ENCODE results near the gene PEX16. TPM values are rescaled to one million over a fixed set of nuclear protein-coding genes. Genes with fewer than 3 reads are reported as not detected.

The PEX16 gene
- total RNA-seq, 1 donor, result 24.6 TPM

GRCh38 chr11:45948356-45948755, 30.7 kb upstream of the PEX16 start:
- TF ChIP-seq CTCF (IDR thresholded peaks at IDR 0.05; ENCODE audit: insufficient read depth, low read depth, low read length), result no peak
- no peak overlapping the region for H3K4me3 ChIP-seq (ENCODE audit: low read depth, low read length)
- no peak for DNase-seq (ENCODE audit: low read depth)

GRCh38 chr11:45947885-45948284, 30.2 kb upstream of the PEX16 start:
- TF ChIP-seq CTCF (IDR thresholded peaks at IDR 0.05; ENCODE audit: insufficient read depth, low read depth, low read length), result no peak
- no peak for DNase-seq (ENCODE audit: low read depth)
- H3K4me3 ChIP-seq (ENCODE audit: low read depth, low read length), result no peak overlapping the region

DNA sequence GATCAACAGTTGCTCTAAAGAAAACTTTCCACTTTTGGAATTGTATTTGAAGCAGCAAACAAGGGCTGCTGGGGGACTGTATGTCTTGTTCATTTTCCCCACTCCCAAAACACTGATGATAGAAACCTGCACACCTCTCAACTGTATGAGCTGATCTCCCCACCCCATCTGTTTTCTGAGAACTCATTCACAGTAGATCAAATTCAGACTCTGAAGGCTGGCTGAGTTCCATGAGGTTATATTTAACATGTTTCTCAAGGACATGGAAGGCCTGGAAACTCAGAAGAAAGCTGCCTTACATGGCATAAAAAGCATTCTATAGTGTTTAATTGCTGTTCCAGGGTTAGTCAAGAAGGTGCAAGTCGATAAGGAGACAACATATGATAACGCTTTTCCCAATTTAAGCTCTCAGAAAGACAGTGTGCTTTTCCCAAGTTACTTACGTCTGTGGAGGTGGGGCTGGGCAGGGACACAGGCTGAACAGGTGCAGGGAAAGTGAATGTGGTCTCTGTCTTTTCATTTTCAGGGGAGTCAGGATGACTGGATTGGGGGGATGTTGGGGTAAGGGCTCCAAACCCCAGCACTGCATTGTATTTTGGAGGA, 27.8 kb upstream of the PEX16 start:
- no peak for DNase-seq (ENCODE audit: low read depth)
- H3K4me3 ChIP-seq (ENCODE audit: low read depth, low read length), result no peak overlapping the region
- TF ChIP-seq CTCF (IDR thresholded peaks at IDR 0.05; ENCODE audit: insufficient read depth, low read depth, low read length), result no peak

GRCh38 chr11:45942381-45942780, 24.7 kb upstream of the PEX16 start:
- TF ChIP-seq CTCF (IDR thresholded peaks at IDR 0.05; ENCODE audit: insufficient read depth, low read depth, low read length), result no peak
- H3K4me3 ChIP-seq (ENCODE audit: low read depth, low read length), result no peak overlapping the region
- DNase-seq (ENCODE audit: low read depth), result no peak

DNA sequence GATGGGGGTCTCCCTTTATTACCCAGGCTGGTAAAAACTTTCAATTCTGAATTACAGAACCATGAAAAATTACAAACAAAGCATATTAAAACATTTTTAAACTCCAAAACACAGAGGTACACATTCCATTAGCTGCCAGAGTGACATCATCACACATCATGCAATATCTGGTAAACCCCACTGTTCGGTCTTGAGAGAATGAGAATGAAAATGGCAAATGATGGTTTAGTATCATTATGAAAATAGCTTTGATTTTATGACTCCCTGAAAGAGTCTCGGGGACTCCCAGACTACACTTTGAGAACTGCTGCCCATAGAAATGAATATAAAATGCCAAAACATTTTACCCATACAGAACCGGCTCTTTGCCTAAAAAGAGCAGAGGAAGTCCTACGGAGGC, 23.6 kb upstream of the PEX16 start:
- no peak for DNase-seq (ENCODE audit: low read depth)
- H3K4me3 ChIP-seq (ENCODE audit: low read depth, low read length), result no peak overlapping the region
- TF ChIP-seq CTCF (IDR thresholded peaks at IDR 0.05; ENCODE audit: insufficient read depth, low read depth, low read length), result no peak

DNA sequence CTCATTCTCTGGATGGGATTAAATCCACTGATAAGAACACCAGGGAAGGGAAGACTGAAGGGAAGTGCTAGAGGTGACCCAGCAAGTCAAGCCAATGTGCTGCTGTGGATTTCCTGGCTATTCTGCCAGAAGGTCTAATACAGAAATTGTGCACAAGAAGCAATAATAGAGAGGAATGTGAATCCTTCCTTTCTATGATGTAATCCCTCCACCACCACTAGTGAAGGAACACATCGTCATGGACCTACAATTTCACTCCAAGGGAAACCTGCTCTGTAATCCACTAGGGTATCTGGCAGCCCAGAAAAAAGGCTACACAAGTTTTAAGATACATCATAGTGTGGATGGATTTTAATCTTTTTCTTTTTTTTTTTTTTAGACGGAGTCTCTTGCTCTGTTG, 22.2 kb upstream of the PEX16 start:
- TF ChIP-seq CTCF (IDR thresholded peaks at IDR 0.05; ENCODE audit: insufficient read depth, low read depth, low read length), result no peak
- no peak for DNase-seq (ENCODE audit: low read depth)
- H3K4me3 ChIP-seq (ENCODE audit: low read depth, low read length), result no peak overlapping the region

GRCh38 chr11:45937916-45938315, 20.2 kb upstream of the PEX16 start:
- DNase-seq (ENCODE audit: low read depth), result no peak
- no peak overlapping the region for H3K4me3 ChIP-seq (ENCODE audit: low read depth, low read length)
- no peak for TF ChIP-seq CTCF (IDR thresholded peaks at IDR 0.05; ENCODE audit: insufficient read depth, low read depth, low read length)

Data from fibroblast of villous mesenchyme (primary cell).